MM.1S (cell line): Measurements from ENCODE around the gene FIS1.
"Not testable (repeated sequence)": the region's sequence is repeated elsewhere in the genome, so short reads cannot be mapped to it uniquely, and the experiment has no call there.

ENCODE experiments used
- CTCF ChIP-seq: fragments of 300-600 bp; sonication (generic); IDR thresholded peaks from 2 replicates; pipeline ENCODE4 v1.5.1; 2016; ENCODE audit warnings: antibody characterized with exemption, low read length, mixed read lengths
- EZH2phosphoT487 ChIP-seq: fragments of 300-600 bp; sonication (generic); IDR thresholded peaks from 2 replicates; pipeline ENCODE4 v1.6.1; 2018; ENCODE audit warnings: antibody characterized with exemption, low read length

DNA sequence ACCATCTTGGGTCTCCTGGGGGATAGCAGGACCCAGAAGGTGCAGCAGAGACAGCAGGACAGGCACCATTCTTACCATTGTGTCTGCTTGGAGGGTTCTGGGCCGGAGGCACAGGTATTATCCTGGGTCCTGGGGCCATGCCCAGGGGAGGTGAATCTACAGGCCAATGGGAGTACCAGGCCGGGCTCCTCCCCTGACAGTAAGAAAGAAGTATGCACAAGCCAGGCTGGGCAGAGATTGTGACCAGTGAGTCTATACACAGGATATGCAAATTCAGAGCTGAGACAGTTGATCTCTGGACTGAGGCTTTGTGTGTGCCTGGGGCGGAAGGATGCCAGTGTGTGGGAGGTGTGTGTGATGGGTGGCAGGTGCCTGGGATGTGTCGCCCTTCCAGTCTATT, 44.8 kb upstream of the FIS1 start:
- not testable (repeated sequence) for TF ChIP-seq CTCF, EZH2phosphoT487
